Measurements from ENCODE around the gene PCNX1. TPM values are rescaled to one million over a fixed set of nuclear protein-coding genes. Genes with fewer than 3 reads are reported as not detected.

PCNX1 gene
- total RNA-seq, 1 experiment from 2014 or later: 10.9 TPM

DNA sequence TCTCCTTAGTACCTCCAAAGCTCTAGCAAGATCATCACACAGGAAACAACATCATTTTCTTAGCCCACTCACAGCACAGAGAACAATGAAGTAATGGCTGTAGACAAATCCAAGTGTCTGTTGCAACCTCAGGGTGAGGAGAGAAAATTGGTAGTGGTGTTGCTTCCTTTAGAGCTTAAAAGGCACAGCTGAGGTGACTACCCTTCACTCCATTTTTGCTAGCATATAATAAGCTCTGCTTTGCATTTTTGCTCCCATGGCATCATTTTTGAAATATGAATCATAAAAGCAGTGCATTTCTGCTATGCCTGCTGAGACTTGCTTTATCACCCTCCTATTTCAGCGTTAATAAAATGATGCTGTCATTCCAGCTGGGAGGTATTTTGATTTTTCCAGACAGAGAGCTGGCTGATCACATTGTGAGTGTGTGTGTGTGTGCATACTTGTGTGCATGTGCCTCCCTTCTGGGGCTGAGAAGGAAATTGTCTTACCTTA lies 18.5 kb upstream of the PCNX1 start:
- no peak for DNase-seq (ENCODE audit: low spot score)

DNA sequence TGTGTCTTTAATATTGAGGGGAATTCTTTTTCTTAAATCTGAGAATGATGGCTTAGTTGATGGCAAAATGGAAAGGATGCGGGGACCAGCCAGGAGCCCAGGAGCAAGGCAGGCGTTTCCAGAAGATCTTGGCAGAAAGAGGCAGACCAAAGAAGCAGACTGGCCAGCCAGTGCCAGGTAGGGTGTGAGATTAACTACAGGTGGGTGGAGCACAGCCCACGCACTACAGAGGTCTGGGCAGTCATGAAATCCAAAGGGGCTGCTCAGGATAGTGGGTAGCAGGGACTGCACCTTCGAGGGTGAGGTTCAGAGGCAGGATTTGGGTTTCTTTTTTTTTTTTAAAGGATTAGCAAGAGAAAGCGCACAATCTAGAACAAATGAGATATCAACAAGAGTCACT lies 17.7 kb upstream of the PCNX1 start:
- no peak for DNase-seq (ENCODE audit: low spot score)

DNA sequence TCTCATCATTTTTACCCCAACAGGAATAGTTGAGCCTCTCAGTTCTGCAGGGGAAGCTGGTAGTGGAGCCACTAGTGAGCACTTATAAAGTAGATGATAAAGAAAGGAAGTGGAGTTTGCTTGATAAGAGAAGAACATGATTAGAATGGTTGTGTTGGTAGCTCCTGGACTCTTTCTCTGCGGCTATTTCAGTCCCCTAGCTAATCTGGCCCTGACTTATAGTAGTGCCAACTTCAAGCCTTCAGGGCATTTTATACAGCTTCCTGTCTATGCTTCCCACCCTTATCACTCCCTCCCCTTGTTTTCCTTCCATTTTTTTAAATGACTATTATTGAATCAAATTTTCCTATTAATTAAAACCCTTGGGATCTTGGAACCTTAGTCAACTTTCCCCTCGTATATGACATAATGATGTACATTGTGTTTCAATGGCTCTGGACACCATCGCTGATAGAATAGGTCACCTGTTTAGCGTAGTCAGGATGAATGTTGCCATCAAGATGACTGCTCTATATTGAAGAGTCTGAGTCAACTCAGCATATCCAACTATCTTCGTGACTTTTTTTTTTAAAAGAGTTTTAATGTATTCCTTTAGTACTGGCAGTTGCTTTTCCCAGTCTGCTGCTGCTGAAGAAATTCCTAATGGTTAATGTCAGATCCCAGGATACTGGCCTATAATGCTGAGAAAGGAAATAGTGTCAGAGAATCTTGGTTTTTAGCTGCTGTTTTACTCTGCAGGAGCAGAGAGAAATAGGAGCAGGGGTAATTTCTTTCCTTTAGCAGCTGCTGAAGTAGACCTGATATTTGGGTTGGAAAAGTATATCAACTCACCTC lies 16.2 kb upstream of the PCNX1 start:
- no peak for DNase-seq (ENCODE audit: low spot score)

DNA sequence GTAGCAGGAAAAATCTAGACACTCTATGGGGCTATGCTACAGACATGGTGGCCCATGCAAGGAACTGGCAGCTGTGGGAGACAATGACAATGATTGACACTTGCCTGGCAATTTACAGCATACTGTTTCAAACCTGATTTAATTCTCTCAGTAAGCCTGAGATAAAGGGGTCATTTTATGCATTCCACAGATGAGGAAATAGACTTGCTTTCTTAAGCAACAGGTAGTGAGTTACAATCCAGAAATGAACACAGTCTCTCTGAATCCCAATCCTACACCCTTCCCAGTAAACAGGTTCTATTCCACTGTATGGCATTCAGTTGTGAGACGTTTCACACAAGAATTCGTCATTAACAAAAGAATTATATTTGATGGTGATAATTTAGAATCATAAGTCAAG lies 15.5 kb upstream of the PCNX1 start:
- no peak for DNase-seq (ENCODE audit: low spot score)

DNA sequence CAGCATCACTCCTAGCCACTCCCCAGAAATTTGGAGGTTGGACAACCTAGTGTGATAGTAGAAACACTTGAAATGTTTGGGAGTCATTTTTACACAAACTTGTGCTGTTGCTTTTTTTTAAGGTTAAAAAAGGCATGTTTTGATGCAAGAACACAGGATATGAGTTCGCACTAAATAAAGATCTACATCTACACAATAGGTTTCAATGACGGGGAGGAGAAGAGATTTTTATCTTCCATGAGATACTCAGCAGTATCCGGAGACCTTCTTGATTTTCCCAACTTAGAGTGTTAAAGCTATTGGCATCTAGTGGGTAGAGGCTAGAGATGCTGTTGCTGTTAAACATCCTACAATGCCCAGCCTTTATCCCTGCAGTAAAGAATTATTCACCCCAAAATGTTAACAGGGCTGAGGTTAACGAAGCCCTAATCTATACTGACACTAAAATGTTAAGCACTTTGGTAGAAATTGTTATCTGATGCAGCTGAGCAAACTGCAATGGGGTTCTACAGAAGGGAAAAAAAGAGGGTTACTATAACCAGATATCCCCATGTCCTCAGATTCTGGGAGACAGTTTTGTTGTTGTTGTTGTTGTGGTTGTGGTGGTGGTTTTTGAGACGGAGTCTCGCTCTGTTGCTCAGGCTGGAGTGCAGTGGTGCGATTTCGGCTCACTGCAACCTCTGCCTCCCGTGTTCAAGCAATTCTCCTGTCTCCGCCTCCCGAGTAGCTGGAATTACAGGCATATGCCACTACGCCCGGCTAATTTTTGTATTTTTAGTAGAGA lies 14.0 kb upstream of the PCNX1 start:
- DNase-seq (ENCODE audit: low spot score): no peak

DNA sequence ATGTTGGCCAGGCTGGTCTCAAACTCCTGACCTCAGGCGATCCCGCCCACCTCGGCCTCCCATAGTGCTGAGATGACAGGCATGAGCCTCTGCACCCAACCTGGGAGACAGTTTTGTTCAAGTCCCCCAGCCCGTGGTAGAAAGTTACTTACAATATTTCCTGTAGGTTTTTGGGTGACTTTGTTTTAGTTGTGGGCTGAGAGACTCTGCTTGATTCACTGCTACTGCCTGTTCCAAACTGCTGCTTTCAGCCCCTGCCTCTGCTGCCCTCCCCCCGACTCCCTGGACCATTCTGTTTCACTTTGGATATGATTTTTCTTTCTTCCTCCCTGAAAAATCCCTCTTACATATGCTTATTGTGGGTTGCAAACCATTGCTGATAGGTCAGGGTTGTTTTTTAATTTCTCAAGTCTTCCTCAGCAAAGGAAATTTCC lies 13.4 kb upstream of the PCNX1 start:
- no peak for DNase-seq (ENCODE audit: low spot score)

DNA sequence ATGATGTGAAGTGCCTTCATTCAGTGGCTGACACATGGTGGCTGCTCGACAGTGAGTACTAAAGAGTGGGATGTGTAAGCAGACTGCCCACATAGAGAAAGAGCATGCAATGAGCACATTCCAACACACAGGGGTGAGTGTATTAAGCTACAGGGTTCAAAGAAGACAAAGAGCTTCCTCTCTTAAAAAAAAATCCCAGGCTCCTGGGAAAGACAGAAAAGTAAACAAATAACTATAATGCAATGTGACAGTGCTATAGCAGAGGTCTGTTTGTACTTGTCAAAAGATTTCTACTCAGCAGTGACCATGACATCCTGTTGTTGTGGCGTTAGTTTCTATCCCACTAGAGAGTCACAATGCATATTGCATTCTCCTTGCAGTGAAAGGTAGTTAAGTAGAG lies 12.4 kb upstream of the PCNX1 start:
- no peak for DNase-seq (ENCODE audit: low spot score)

DNA sequence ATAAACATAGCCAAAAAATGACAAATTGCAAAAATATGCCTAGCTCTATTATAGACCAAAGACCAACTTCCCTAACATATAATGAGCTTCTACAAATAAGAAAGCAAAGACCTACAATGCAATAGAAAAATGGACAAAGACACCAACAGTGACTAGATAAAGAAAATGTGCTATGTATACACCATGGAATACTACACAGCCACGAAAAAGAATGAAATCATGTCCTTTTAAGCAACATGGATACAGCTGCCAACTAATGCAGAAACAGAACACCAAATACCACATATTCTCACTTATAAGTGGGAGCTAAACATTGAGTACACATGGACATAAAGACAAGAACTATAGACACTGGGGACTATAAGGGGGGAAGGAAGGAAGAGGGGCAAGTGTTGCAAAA lies 10.9 kb upstream of the PCNX1 start:
- no peak for DNase-seq (ENCODE audit: low spot score)

DNA sequence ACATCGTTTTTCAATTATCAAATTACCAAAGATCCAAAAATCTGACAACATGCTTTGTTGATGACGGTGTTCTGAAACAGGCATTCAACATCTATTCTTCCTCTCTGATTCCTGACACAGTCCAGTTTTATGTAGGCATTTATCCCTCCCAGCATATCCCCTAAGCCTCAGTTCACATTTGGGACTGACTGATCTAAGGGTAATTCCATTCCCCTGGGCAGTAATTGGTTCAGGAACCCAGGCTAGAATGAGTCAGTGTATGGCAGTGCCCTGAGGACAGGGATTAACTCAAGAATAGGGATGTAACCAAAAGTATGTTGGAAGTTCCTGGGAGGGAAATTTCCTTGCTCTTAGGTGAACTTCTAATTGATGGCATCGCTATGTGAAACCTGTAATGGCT lies 10.3 kb upstream of the PCNX1 start:
- no peak for DNase-seq (ENCODE audit: low spot score)

DNA sequence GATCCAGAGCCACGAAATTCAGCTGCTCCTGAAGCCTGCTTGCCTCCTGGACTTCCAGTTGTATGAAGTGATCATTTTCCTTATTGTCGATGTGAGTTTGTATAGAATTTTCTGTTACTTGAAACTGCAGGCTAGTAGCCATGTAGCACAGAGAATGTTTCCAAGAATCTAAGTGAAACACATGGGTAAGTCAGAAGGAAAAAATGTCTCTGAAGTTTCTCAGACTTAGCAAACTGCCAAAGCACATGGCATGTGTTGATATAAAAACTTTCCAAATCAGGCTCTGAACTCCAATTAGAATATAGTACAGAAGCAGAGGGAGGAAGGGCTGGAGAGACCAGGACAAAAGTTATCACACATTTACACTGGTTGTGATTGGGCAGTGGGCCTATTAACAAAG lies 9.8 kb upstream of the PCNX1 start:
- DNase-seq (ENCODE audit: low spot score): no peak

DNA sequence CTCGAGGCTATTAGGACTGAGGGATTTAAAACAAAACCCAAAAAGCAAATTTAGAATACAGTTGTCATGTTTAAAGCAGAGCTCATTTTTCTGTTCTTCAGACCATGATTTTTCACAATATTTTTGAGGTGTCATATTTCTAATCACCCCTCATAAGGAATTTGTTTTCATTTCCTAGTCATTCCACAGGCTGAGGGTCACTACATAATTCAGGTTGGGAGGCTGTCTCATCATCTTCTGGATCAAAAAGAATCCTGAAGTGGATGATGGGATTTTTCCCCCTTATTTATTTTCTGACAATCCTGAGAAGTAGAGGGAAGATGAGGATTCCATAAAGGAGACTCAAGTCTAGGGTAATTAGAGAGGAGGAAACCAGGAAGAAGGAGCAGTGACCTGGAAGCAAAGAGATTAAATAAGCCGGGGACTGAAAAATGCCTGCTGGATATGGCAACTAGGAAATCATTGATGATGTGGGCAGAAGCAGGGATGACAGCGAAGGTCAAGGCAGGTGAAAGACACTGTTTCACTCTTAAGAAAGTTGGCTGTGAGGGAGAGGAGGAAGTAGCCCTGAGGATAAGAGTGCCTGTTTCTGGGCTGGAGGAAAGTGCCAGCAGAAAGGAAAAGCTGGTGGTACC lies 9.0 kb upstream of the PCNX1 start:
- no peak for DNase-seq (ENCODE audit: low spot score)

DNA sequence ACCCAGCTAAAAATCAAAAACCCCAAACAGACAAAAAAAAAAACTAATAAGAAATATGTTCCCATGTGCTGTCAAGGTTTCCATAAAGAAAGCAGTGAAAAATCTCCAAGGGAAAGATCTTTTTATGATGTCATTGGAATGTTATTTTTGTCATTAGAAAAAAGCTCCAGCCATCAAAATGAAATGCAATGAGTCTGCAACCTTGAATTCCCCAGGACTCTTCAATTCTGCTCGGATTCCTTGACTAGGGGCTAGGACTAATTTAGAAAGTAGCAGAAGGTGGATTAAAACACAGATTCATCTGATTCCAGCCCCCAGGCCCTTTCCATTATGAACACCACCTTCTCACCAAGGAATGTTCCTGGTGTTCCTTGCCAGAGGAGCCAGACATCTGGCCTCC lies 6.0 kb upstream of the PCNX1 start:
- DNase-seq (ENCODE audit: low spot score): no peak

DNA sequence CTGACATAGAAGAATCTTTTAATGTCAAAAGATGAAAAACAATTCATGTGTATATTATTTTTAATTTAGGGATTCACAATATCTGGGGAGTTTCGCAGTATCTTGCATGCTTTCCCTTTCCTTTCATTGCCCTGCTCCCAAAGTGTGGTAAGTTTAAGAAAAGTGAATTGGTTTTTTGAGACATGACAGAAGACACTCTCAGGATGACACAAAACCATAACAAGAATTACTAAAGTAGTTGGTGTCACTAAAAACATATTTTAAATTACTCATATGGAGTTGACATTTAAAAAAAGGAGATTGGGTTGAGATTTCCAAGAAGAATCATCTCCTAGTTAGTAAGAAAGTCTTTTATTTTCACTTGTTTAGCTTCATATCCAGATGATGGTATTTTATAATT lies 5.1 kb upstream of the PCNX1 start:
- DNase-seq (ENCODE audit: low spot score): no peak

DNA sequence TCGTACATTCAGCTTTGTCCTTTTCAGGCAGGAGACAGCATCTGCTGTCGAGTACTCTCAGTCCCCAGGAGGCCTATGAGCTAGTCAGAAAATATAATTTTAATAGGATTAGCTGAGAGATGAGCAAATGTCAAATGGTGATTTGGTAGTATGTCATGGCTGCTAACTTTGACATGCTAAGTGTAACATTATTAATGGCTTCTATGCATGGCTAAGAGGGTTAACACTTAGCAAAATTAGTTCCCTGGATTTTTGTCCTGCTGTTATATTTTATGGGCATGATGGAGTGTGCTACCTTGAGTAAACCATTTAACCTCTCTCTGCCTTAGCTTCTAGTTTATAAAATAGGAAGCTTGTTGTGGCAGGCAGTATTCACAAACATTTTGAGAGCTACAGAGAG lies 2.9 kb upstream of the PCNX1 start:
- DNase-seq (ENCODE audit: low spot score): no peak

DNA sequence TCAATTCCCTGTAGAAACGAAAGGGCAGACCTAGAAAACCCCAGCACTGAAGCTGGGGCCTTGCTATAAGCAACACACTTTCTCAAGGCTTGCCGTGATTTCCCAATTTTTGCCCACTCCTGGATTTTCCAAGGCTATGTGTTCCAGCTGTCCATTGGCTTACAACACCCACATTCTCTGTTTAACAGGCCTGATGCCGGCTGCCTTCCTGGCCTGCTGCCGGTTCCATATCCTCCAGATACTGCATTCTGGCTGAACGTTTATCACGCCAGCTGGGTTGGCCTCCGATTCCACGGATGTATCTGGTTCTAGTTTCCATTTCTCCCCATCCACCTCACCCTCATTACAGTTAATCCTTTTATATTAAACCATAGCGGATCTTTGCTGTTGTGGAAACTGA lies 2.0 kb upstream of the PCNX1 start:
- DNase-seq (ENCODE audit: low spot score): no peak

DNA sequence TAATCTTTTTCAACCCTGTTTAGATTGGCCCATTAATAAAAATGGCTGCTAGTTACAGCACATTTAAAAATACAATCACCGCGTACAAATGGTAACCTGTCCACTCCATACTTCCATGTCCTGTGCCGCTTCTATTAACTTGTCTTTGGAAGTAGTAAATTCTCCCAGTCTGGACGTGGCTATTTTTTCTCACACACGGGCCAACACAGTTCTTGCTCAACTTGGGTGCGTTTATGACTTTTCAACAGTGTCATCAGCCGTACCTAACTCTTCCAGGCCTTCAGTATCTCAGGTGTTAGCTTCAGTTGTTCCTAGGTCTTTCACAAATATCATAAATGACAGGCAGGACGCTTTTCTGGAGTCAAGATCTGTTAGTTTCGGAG lies 475 bp upstream of the PCNX1 start:
- DNase-seq (ENCODE audit: low spot score): no peak

DNA sequence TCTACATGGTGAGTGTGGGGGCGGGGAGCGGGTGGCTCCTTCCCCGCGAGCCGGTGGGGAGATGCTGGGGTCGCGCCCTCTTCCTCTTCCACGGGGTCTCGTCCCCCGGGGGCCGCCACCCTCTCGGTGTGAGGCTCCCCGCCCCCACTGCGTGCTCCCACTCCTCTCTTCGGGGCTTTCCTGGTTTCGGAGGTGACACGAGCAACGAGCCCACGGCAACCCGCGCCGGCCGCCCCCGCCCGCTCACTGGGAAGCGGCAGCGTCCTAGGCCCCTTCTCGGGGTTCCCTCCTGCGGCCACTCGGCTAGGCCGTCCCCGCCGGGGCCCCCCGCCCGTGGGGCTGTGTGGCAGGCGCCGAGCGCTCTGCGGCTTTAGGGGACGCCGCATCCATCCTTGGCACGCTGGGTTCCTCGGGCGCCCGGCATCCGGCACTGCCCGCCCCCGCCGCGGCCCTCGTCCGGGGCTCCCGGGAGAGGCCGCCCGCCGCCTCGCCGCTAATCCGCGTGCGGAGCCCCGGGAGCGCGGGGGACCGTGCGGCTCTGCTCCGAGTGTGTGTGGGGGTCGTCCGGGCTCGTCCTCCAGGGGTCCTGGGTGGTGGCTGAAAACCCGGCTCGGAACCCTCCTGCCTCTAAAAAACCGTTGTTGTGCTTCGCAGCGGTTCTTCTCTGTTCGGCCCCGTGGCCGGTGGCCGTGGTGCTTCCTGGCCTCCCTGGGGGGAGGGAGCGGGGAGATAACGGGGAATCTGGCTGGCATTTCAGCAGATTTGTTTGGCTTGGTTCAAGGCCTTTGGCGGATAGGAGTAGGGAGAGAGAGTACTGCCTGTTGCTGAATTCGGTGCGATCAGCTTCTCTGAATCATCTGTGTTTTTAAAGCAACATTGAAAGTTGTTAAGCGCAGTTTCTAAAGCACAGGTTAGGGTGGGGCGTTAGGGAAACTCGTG lies 1.0 kb downstream of the PCNX1 start:
- peak; percentile 36 for DNase-seq (ENCODE audit: low spot score)

DNA sequence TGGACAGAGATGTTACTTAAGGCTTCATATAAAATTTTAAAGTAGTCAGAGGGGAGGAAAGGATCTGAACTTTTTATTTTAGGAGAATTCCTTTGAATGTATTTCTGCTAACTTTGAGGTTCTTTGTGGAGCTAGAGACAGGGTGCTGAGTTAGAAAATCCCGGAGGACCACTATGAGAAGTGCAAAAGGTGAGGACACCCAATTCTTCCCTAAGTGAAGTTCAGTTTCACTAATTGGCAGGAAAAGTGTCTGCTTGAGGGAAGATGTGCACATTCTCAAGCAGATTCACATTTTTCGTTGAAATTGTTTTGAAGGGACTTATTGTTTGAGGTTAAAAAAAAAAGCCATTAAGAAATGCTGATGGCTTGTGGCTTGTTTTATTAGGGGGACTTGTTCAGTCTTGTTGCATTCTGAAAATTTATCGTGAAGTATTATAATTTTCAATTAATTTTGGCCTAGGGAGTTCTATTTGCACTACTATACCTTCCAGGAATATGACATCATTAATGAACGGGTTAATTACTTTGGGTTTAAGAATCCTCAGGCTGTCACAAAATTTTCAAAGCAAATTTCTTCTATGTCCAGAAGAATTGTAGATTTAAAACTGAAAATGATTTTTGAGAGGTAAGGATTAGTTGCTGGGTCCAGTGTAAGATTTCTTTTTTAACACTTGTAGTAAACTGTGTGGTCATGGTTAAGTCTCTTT lies 1.8 kb downstream of the PCNX1 start:
- no peak for DNase-seq (ENCODE audit: low spot score)

DNA sequence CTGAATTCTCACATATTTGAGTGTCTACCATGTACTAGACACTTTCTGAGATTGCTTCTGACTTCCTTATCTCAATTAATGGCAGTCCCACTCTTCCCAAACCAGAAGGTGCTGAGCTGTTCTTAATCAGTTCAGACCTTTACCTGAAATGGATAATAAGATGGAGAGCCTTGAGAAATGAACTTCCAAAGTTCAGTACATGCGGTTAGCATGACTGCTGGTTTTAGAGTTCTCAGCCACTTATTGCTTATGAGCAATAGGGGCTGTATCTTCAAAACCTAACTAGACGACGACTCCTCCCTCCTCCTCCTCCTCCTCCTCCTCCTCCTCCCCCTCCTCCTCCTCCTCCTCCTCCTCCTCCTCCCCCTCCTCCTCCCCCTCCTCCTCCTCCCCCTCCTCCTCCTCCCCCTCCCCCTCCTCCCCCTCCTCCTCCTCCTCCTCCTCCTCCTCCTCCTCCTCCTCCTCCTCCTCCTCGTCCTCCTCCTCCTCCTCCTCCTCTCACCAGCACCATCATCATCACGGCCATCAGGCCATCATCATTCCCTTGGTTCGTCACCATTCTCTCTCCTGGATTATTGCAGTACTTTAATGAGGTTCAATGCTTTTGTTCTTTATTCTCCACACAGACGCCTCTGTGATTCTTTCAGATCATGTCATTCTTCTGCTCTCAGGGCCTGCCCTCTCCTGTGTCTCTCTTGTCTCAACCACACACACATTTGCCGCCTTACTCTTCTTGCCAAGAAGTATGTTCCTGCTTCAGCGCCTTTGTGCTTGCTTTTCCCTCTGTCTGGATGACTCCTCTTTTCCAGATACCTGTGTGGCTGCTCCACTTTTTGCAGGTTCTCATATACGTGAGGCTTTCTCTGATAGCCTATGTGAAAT lies 2.7 kb downstream of the PCNX1 start:
- DNase-seq (ENCODE audit: low spot score): no peak

DNA sequence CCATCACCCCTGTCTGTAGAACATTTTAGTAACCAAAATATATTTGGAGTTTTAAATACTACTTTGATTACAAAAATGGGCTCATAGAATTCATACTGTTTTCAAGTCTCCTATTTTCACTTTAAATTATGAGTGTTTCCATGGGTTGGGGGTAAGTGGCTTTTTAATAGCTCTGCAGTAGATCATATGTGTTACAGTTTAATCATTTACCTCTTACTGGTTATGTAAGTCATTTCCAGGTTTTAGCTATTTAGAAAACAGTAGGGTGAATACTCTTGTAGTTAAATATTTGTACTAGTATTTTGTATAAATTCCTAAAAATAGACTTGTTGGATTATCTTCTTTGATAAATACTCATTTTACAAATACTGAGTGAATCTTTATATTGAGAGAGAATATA lies 8.2 kb downstream of the PCNX1 start:
- no peak for DNase-seq (ENCODE audit: low spot score)

Data from HT-29 (cell line).